GM18511 (cell line): ENCODE measurements around the gene CD300LF.

Experiments
- ATAC-seq: cut with Tn5 transposase; IDR thresholded peaks from one replicate; pipeline ENCODE4 v1.9.1; 2021; ENCODE audit warnings: mild to moderate bottlenecking, moderate library complexity; ENCODE audit not compliant: unreplicated experiment

CD300LF gene

DNA sequence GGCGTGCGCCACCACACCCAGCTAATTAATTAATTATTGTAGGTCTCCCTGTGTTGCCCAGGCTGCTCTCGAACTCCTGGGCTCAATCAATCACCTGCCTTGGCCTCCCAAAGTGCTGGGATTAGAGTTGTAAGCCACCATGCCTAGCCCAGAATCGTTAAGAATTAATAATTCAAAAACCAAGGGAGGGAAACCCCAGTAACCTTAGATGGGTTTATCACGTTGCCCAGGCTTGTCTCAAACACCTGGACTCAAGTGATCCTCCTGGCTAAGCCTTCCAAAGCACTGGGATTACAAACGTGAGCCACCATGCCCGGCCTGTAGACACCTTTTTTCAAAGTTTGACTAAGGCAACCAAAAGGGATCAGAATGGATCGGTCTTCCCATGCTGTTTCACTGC, 21.6 kb downstream of the CD300LF start:
- ATAC-seq: no peak

DNA sequence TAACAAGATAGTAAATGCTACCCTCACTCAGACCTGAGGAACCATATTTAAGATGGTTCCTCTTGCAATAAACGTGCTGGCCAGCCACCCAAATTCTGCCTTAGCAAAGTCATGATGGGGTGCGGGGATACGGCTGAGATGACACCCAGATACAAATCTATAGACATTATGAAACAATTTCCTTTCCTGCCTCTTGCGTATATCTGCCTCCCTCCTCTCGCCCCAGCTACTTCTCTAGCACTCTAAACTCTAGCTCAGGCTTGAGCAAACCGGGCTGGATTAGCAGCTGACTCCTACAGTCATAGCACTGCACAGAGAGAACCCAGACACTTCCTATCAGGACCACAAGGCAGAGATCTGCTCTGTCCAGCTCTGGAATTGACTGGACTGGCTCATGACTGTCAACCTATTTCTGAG, 22.3 kb downstream of the CD300LF start:
- no peak for ATAC-seq

DNA sequence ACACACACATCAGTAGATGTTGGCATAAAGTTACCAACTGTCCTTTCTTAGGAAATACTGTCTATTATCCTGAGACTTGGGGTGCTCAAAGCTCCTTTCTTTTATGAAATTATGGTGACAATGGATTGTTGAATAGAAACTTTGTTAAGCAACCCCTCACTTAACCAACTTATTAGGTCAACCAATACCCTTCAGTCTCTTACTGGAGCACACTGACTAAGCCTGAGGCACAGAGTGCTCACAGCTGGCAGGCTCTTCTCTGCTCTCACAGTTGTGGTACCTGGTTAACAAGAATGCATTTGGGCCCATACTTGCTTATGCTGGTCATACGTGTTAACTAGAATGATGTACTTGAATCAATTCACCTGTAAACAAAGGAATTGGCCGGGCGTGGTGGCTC, 24.8 kb downstream of the CD300LF start:
- ATAC-seq: no peak

DNA sequence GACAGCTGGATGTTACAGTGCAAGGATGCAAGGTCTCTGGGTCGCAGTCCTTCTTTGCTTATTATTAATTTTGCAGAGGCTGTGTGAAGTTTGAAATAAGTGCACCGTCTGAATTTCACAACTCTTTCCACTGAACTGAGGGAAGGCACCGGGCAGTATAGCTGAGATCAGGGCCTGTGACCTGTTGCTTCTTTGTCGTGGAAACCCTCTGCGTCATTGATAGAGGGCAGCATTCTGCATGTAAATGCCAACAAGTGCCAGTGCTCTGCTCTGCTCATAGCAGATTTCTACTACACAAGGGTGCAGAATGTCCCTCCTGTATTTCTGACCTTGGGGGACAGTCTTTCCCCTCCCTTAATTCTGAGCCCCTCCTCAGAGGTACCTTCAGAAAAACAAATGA, 26.0 kb downstream of the CD300LF start:
- no peak for ATAC-seq

DNA sequence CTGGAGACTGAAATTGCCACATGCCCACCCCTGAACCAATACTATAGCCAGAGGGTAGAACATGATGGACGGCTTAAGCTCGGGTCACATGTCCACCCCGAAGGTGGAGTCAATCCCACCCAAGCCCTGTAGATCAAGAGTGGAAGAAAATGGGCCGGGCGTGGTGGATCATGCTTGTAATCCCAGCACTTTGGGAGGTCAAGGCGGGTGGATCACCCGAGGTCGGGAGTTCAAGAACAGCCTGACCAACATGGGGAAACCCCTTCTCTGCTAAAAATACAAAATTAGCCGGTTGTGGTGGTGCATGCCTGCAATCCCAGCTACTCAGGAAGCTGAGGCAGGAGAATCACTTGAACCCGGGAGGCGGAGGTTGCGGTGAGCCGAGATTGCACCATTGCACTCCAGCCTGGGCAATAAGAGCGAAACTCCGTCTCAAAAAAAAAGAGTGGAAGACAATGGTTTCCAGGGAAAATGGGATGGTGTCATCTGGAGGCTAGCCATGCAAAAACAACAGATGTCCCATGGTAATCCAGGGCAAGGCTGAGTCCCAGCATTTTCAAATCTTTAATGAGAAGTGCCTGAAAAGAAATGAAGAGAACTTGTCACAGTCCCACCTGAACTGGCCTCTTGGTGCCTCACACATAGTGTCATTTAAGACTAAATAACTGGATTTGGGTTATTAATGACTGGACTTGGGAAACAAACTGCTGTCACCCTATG, 30.1 kb downstream of the CD300LF start:
- no peak for ATAC-seq

DNA sequence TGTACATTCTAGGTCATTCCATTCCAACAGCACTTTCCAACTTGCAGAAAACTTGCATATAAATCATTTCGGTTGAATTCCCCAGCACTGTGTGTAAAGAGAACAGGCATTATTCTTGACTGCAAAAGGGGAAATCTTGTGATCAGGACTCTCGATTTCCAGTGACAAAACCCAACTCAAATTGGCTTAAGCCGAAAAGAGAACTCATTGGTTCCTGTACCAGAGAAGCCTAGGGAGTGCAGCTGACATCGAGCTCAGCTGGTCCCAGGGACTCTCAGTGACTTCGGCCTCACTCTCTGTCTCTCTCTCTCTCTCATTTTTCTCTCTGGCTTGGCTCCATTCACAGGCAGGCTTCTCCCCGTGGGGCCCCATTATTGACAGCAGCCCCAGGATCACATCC, 30.7 kb downstream of the CD300LF start:
- ATAC-seq: no peak

DNA sequence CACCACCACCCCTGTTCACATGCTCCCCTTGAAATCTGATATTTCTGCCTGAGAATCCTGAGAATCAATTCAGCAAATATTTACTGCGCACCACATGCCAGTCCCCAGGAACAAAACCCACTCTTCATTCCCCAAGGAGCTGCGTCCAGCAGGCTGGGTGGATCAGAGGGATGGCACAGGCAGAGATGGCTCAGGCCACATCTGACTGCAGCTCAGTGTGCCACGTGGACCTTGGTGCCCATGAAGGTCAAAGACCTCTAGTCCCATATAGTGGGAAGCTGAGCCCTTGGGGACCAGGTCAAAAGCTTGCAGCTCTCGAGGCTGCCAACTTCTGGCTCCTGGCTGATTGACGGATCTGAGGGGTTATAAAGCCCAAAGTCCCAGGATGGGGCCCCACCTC, 31.8 kb downstream of the CD300LF start:
- ATAC-seq: no peak

DNA sequence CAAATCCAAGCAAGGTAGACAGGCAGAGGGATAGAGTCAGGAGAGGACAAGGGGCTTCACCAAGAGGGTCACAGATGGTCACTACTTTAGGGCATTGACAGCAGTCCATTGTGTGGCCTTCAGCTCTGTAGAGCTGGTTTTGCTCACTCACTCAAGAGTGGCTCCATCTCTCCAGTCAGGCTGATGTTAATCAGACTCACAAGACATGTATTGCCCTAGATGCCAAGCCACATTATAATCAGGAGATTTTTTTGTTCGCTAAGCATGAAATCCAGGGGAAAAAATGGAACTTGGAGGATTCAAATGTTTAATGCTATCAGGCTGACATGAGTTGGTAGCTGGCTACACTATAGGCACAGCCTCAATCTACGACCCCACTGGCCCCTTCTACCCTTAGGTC, 32.5 kb downstream of the CD300LF start:
- no peak for ATAC-seq

DNA sequence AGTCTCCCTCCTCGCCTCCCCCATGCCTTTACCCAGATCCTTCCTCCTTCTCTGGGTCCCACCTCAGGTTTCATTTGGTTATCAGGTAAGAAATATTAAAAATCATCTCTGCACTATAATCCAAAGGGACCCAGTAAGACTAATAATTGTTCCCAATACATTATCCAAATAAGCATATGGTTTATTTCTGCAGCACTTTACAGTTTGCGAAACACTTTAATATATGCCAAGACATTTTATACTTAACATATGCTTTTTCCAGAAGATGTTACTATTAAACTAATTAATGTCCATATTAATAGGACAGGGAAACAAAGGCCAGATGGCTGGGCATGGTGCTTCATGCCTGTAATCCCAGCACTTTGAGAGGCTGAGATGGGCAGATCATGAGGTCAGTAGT, 33.3 kb downstream of the CD300LF start:
- no peak for ATAC-seq

DNA sequence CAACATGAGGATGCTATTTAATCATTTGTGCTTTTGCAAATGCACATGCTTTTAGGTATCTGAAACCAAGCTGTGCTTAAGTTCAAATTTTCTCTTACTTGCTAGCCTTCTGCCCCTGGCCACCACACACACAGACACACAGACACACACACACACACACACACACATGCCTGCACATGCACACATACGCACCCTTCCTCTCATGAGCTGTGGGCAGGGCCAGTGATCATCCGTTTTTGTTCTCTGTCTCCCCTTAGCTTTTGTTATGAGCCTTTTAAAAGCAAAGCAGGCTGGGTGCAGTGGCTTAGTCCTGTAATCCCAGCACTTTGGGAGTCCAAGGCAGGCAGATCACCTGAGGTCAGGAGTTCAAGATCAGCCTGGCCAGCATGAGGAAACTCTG, 34.2 kb downstream of the CD300LF start:
- ATAC-seq: no peak

DNA sequence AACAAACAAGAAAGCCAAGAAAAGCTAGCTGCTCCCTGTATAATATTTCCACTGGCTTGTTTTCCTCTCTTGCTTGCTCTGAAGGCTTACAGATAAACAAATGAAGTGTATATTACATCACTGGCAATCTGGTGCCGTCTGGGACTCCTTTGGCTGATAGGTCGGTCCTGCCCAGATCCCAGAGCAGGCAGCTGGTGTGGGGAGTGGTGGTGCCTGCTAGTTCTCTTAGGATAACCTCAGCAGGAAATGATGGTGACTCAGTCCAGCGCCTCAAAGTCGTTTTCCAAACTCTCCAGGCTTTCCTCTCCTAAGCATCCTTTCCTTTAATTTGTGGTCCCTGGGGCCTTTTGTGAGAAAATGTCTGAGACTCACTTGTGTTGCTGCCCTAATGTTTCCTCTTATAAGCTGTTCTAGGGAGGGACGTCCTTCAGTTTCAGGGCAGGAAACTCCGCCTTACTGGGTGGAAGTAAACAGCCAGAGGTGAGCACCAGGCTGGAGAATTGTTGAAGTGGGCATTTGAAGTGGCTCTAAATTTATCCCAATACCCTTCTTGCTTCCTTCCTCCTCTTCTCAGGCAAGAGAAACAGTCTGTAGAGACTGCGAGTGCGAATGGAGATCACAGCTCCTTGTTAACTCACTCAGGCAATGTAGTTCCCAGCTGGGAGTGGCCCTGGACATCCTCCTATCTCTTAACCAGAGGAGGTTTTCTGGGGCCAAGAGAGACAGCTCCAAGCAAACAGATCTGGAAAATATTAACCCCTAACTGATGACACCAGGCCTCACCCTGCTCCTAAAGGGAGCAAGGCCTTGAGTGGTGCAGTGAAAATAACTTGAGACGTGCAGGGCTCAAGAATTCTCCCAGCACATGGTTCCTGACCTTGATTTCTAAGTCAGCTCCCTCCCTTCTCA, 34.9 kb downstream of the CD300LF start:
- ATAC-seq: no peak

DNA sequence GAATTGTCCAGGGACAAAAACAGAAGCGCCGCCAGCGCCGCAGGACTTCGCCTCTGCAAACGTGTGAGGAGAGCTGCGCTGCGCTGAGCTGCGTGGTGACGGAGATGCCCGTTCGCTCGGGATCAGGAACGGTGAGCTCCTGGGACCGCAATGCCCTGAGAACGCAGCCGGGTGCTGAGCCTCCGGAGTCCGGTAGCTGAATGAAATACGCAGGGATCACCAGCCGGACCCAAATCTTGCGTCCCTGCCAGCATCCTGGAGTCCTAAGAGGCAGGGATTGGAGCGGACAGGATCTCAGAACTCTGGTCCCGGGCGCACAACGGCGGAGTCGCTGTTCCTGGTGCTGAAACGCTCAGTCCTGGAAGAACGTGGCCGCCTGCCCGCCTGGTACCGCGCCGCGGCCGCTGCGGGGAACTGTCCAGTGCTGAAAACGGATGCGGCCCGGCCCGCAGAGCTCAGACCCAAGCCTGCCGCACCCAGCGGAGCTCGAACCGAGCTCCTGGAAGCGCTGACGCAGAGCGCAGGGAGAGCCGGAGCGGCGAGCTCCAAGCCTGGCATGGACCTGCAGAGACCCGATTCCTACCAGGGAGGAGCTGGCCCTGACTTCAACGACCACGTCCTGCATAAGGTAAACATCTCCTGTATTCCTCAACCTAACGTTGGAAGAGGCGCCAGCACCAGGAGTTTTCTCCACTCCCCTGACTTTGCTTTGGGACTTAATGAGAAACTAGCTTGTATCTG, 41.5 kb downstream of the CD300LF start:
- no peak for ATAC-seq

DNA sequence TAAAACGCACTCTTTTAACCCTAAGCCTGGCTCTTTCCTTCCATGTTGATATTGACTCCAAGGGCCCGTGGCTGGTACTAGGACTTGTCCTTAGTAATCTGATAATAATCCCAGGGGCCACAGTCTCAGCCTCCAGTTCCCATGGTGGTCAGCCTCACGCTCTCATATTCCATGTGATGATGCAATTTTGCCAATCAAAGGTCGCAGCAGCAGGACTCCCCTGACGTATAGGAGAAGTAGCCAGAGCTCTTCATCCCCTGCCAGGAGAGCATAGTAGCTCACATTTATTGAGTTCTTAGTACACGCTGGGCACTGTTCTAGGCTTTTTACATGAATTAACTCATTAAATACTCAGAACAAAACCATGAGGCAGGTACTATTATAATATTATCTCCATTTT, 42.4 kb downstream of the CD300LF start:
- ATAC-seq: no peak

DNA sequence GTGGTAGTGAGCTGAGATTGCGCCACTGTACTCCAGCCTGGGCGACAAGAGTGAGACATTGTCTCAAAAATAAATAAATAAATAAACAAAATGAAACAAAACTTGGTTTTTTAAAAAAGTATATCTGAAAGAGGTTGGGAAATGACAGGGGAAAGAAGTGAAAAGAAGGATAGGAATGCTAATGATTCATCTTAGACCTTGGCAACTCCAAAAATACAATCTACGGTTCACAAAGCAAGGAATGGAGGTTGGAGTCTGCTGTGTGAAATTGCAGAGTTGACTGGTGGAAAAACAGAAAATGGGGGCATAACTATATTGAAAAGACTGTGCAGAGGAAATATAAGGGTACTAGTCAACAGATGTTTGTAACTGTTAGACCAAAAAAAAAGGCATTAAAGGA, 49.2 kb downstream of the CD300LF start:
- no peak for ATAC-seq

DNA sequence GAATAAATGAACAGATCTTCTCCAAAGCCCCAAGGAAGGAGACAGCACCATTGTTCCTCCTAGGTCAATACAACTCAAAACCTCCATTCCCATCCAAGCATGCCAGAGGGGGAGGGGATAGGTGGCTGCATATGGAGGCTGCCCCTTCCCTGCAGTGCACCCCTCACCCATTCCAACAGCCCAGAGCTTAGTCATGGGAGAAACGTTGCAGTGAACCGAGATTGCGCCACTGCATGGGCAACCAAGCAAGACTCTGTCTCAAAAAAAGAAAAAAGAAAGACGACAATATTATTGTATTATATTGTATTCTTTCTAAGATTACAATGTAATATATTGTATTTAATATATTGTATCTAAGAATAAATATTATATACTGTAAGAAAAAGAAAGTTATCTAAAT, 52.8 kb downstream of the CD300LF start:
- no peak for ATAC-seq

DNA sequence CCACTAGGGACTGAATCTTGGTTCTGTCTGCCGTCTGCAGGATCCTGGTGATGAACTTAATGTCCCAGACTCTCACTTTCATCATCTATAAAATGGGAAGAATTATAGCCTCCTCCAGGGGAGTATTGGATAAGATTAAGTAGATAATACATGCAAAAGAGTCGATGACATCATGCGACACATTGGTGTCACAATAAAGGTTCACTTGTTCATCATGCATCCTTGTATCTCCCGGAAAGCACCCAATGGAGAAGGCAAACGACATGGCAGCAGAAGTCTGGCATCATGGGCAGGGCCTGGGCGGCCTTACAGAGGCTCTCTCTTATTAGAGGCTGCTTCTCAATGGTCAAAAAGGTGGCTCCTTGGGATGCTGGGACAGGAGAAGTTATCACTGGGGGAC, 54.1 kb downstream of the CD300LF start:
- ATAC-seq: no peak

DNA sequence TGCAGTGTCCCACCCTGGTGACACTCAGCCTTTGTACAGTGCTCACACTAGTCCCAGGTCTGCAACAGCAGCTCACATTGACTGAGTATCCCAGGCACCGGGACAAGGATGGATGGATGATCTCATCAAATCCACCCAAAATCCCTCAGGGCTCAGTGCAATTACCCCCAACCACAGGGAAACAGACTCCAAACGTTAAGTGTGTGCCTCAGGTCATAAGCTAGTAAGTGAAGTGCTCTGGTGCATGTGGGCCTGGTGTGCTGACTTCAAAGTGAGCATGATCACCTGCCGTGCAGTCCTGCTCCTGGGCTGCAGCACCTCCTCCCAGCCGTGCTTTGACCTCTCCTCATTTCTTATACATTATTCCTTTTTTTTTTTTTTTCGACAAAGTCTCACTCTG, 58.0 kb downstream of the CD300LF start:
- no peak for ATAC-seq

DNA sequence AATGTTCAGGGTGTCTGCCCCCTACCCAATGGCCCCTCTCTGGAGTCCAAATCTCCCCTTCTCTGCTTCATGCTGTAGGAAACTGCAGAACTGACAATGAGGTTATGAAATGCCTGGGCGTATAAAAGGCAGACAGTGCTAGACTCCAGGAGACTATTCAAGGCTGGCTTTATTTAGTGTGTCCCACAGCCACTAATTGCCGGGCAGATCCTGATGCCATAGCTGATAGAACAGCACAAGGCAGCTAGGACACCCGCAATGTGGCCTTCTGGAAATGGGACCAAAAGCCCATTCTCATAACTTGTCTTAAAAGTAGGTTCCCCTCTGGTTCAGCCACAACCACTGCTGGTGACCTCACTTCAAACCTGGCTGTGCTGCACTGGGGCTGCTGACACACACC, 60.7 kb downstream of the CD300LF start:
- no peak for ATAC-seq

DNA sequence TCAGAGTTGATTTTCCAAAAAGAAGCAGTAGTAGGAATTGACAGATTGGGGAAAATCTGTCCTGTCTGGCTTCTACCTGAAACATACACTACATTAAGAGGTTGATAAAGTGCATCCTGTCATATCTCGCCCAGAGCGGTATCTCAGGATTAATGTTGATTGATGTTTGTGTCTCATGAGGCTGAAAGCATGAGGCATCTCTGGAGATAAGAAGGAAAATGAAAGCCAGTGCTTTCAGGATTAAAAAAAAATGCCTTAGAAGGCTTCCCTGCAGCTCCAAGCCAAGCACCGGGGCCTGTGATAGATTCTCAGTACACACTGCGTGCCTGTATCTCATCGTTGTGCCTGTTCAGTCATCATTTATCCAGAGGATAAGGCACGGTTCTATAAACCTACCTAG, 62.8 kb downstream of the CD300LF start:
- no peak for ATAC-seq

DNA sequence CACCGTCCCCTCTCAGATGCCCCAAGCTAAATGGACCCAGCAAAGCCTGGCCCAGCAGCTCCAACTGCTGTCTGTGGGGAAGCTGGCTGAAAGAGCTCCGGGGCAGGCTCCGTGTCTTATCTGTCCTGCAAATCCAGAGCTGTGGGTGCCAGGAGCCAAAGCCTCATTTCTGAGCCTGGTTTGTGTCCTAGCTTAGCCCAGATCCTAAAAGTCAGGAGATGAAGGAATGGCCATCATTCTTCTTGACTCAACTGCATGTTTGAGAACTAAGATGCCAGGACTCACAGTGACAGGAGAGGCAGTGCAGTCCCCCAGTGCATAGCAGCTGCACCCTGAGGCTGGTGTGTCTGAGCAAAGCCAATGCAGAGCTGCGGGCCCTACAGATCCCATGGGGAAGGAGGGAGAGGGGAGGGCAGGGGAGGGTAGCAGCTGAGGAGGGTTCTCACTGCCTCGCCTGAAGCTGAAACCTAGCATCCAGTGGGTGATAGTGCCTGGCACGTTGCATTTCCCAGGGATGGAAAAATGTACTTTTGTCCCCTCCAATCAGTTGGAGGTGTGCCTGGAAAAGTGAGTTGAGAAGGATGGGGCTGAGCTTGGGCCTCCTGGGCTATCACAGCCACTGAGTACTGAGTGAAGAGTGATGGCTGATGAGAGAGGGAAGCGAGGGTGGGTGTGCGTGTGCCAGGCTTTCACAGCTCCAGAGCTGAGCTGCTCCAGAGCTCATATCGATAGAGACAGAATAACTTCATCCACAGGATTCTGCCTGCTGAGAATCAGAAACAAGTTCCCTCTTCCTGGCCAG, 64.7 kb downstream of the CD300LF start:
- ATAC-seq: no peak

DNA sequence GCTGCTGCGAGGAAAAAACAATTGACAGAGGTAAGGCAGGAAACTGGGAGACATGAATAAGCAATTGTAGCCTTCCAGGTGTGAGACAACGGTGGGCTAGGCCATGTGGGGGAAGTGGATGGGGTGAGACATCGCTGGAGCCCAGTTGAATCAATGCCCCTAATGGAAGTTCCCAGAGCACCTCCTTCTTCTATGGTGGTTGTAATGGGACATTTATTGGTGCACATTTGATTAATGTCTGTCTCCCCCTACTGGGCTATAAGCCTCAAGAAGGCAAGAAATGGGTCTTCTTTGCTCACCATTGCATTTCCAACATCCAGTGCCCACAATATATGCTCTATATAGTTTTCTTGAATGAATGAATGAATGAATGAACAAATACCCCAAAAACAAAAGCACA, 66.5 kb downstream of the CD300LF start:
- no peak for ATAC-seq
